Duodenal mucosa (tissue), 2 donors: ENCODE measurements around the gene MBOAT7.
A peak's percentile ranks its signal among the peaks of the same experiment; 100 is the strongest.

Experiments used
- H3K27ac ChIP-seq: one replicate; pipeline ENCODE4 v1.7.0; 2013; ENCODE audit warnings: low read depth, low read length
- H3K27me3 ChIP-seq, 2 donors: one replicate each; pipeline ENCODE4 v1.7.0; 2013; ENCODE audit warnings: low read length in 2 of 2, control low read depth in 1 of 2; ENCODE audit not compliant: insufficient read depth in 2 of 2, control insufficient read depth in 1 of 2
- H3K36me3 ChIP-seq, 2 donors: one replicate each; pipeline ENCODE4 v1.7.0; 2013; ENCODE audit warnings: low read length in 2 of 2, control low read depth in 1 of 2; ENCODE audit not compliant: insufficient read depth in 2 of 2, control insufficient read depth in 1 of 2
- H3K4me1 ChIP-seq, 2 donors: one replicate each; pipeline ENCODE4 v1.7.0; 2013; ENCODE audit warnings: low read length in 2 of 2, control low read depth in 1 of 2; ENCODE audit not compliant: insufficient read depth in 2 of 2, control insufficient read depth in 1 of 2
- H3K4me3 ChIP-seq, 2 donors: one replicate each; pipeline ENCODE4 v1.7.0; 2013; ENCODE audit warnings: low read length in 2 of 2, low read depth in 1 of 2
- H3K9ac ChIP-seq, 2 donors: one replicate each; pipeline ENCODE4 v1.7.0; 2013; ENCODE audit warnings: low read length in 2 of 2, low read depth in 1 of 2
- H3K9me3 ChIP-seq, 2 donors: one replicate each; pipeline ENCODE4 v1.7.0; 2013; ENCODE audit warnings: low read length in 2 of 2, control low read depth in 1 of 2; ENCODE audit not compliant: control insufficient read depth in 1 of 2

Gene MBOAT7

DNA sequence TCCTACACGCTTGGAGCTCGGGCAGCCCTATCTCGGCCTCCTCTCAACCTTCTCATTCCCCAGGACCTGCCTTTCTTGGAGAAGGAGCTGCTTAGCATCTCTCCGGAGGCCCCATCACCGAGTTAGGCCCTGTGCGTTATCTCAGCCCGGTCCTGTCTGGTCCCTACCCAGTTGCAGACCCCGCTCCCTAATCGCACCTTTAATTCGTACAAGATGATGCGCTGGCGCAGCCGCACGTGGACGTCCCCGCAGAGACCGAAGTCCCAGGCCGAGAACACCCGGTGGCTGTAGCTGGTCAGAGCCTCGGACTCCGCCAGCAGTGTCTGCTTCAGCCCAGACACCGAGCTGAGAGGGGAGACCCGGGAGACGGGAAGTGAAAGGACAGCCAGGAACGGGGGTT is 24.2 kb downstream of the MBOAT7 start:
- Histone ChIP-seq H3K4me1 (peaks cover 28 to 40% of the 10 kb centered on the region in 2 donors), H3K4me3 (no peak overlapping the region), H3K27me3 (no peaks in the 10 kb centered on the region), H3K9ac (peak overlapping the region in 1 of 2 donors; percentile 43), H3K36me3 (no peaks in the 10 kb centered on the region), H3K9me3 (no peaks in the 10 kb centered on the region), H3K27ac (no peak overlapping the region)

DNA sequence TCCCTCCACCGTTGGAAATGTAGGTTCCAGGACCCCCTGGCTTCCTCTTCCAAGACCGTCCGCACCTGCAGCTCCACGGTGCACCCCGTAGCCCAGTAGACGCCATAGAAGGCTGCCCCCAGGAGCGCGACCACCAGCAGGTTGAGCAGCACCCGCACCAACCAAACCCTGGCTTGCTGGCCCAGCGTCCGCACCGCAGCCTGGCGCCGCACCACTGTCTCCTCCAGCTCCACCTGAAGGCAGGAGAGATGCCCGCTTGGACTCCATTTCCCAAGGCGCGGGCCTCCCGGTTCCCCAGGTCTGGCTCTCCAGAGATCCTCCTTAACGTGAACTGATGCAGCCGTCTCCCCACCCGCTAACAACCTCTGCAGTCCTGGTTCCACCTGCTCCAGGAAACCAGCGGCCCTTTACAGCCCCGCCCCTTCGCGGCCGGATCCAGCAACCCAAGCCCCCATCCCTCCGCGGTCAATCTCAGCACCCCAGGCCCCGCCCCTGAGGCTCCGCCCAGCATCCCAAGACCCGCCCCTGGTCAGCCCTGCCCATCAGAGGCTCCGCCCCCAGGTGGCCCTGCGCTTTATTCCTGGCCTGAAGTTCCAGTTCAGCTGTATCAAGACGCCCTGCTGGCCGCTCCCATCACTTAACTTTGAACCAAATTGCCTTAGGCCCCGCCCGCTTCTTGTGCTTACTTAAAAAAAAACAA is 24.9 kb downstream of the MBOAT7 start:
- Histone ChIP-seq H3K4me1 (peaks cover 30 to 42% of the 10 kb centered on the region in 2 donors), H3K27me3 (no peaks in the 10 kb centered on the region), H3K27ac (no peak overlapping the region), H3K9me3 (no peaks in the 10 kb centered on the region), H3K4me3 (peak overlapping the region; percentile 5 to 50), H3K36me3 (no peaks in the 10 kb centered on the region), H3K9ac (no peak overlapping the region)

DNA sequence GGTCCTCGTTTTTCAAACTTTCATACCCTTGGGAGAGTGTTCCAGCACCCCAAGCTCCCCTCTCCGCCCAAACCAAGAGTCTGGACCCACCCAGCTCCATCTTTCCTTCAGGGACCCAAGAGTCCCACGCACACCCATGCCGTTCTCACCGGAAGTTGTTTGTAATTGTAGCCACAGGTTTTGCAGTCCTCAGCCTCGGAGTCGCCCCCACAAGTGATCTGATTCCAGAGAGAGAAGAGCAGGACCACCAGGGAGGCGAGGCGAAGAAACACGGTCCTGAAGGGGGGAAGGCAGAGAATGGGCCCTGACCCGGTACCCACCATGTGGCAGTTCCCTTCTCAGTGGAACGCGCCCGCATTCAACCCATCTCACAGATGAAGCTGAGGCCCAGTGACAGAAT is 26.5 kb downstream of the MBOAT7 start:
- H3K27ac ChIP-seq: peak overlapping the region; percentile 13
- no peaks in the 10 kb centered on the region for H3K9me3 ChIP-seq
- H3K36me3 ChIP-seq: peaks cover 3 to 4% of the 10 kb centered on the region in 2 donors
- H3K4me3 ChIP-seq: peak overlapping the region; percentile 63
- no peaks in the 10 kb centered on the region for H3K27me3 ChIP-seq
- H3K9ac ChIP-seq: peak overlapping the region; percentile 51 to 61
- peaks cover 36 to 53% of the 10 kb centered on the region in 2 donors for H3K4me1 ChIP-seq

DNA sequence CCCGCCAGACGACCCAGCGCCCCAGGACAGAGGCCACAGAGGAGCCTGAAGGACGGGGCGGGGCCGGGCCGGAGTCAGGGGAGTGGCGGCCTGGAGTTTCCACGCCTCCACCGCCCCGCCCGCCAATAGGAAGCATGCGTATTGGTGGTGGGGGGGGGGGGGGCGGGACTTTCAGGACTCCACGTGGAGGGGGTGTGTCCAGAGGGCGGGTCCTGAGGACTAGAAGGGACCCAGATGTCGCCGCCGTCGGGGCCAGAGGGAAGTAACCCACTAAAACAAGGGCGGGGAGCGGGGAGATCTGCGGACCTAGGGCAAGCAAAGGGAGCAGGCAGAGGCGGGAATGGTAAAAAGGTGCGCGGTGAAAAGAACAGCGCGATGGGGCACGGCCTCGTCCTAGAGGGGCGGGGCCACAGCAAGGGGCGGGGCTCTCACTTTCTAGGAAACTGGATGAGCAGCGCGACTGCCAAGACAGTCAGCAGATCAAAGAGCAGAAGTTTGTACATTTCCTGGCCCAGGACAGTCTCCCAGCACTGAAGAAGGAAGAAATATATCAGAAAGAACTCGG is 27.1 kb downstream of the MBOAT7 start:
- no peaks in the 10 kb centered on the region for H3K9me3 ChIP-seq
- H3K27me3 ChIP-seq: no peaks in the 10 kb centered on the region
- H3K36me3 ChIP-seq: peaks cover 5 to 9% of the 10 kb centered on the region in 2 donors
- peak overlapping the region; percentile 64 for H3K27ac ChIP-seq
- peak overlapping the region; percentile 51 to 61 for H3K9ac ChIP-seq
- H3K4me3 ChIP-seq: peak overlapping the region; percentile 63
- peaks cover 36 to 53% of the 10 kb centered on the region in 2 donors for H3K4me1 ChIP-seq

DNA sequence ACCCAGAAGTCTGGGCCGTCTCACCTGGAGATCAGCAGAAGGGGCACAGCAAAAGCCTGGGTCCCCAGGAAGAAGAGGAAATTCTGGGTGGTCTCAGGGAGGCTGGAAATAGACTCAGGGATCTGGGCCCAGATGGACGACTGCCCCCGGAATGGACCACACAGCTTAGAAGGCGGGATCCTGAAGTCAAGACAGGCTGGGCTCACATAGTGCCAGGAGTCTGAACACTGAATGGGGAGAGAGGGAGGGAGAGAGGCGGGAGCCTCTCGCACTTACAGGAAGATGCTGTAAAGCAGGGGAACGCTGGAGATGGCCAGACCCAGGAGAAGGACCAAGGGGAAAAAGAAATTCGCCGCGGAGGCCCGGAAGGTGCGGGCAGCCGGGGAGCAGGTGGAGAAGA is 28.5 kb downstream of the MBOAT7 start:
- Histone ChIP-seq H3K27me3 (no peaks in the 10 kb centered on the region), H3K27ac (no peak overlapping the region), H3K36me3 (peaks cover 12 to 24% of the 10 kb centered on the region in 2 donors), H3K9me3 (no peaks in the 10 kb centered on the region), H3K4me1 (peaks cover 35 to 52% of the 10 kb centered on the region in 2 donors), H3K4me3 (peak overlapping the region; percentile 68 to 79), H3K9ac (peak overlapping the region; percentile 57 to 85)

DNA sequence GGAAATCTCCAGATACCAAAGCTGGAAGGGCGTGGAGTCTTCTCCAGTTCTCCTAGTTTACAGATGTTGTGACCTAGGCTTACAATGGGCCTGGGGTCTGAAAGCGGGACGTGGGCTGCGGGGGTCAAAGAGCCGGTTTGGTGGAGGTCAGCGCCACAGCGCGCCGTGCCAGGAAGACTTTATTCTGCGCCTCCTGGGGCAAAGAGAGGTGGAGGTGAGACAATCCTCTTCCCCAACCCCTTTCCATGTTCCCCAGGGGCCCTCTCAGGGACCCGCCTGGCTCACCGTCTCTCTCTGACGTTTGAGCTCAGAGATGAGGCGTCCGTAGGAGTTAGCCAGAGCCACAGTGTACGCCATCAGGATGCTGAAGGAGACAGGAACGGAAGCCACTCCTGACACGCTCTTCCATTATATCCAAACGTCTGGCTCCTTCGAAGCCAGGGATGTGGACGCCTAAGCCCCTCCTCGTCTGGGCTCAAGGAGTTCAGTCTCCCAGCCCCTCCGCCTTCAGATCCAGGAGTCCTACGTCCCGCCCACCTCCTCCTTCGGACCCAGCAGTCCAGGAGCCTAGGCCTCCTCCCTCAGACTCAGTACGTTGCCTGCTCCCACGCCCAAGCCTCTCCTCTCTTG is 29.1 kb downstream of the MBOAT7 start:
- H3K4me1 ChIP-seq: peaks cover 30 to 47% of the 10 kb centered on the region in 2 donors
- H3K9ac ChIP-seq: peak overlapping the region; percentile 57 to 85
- H3K4me3 ChIP-seq: peak overlapping the region; percentile 68 to 79
- H3K36me3 ChIP-seq: peaks cover 16 to 29% of the 10 kb centered on the region in 2 donors
- peak overlapping the region; percentile 61 for H3K27ac ChIP-seq
- no peaks in the 10 kb centered on the region for H3K27me3 ChIP-seq
- no peaks in the 10 kb centered on the region for H3K9me3 ChIP-seq

DNA sequence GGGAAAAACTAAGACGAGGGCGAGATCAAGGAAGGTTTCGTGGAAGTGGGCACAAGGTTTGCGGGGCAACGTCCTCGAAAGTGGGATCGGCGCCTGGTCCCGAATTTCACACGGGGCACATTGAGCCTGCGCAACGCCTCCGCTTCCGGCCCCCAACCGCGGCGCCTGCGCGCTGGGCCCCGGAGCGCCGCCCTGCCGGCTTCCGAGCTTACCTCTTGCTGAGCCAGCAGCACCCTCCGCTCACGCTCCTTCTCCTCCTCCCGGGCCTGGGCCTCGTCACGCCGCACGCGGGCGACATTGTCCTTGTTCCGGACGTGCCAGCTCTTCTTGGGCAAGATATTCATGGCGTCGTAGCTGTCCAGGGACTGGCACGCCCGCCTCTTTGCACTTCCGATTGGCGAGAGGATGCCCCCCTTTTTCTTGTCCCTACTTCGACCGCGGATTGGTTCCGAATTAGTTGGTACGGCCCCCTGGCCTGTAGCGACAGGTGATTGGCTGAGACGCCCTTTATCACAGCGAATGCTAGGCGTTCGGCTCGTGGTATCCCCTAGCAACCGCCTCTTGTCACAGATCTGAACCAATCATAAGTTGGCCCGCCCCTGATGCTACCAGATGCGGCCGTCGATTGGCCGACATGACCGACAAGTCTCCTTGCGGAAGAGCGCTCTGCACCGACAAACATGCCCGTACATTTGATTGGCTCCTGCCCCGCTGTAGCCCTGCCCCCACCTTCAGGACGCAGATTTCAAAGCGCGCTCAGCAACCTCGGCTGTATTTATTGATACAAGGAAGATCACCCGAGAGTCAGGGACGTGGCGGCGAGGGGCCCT is 29.8 kb downstream of the MBOAT7 start, which contains the start of gene LENG1:
Gene LENG1, minus strand, starts transcription at position 370 of the 830 bp plus-strand sequence. Its CDS starts 26 bp downstream, at position 344.
- peak within 1 kb of the TSS; percentile 85 to 96 for H3K4me3 ChIP-seq
- H3K36me3 ChIP-seq: peaks cover 22 to 37% of the 10 kb centered on the region in 2 donors
- peaks cover 34 to 41% of the 10 kb centered on the region in 2 donors for H3K4me1 ChIP-seq
- H3K9me3 ChIP-seq: no peaks in the 10 kb centered on the region
- peak within 1 kb of the TSS; percentile 71 to 92 for H3K9ac ChIP-seq
- H3K27me3 ChIP-seq: no peaks in the 10 kb centered on the region
- peak within 1 kb of the TSS; percentile 96 for H3K27ac ChIP-seq

DNA sequence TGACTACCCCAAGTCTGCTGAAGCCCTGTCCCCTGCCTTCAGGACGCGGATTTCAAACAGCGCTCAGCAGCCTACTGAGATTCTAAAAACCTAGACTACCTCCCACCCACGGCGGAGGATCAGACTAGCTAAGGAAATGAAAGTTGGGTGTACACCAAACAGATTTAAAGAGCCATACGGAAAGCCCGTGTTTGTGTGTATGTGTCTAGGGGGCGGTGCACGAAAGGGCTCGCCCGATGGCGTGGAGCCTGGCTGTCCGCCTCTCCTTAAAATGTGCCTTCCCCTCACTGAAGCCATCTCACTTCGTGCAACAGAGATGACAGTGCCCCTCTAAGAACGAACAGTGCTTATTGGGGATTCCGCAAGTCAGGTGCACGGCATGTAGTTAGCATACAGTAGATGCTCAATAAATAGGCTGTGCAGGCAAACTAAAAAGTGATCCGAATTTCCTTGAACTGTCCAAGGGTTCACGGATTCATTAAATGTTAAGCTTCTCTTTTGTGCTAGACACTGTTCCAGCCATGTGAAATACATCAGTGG is 30.5 kb downstream of the MBOAT7 start:
- peaks cover 29 to 44% of the 10 kb centered on the region in 2 donors for H3K36me3 ChIP-seq
- peak overlapping the region; percentile 85 to 96 for H3K4me3 ChIP-seq
- H3K27ac ChIP-seq: peak overlapping the region; percentile 96
- H3K27me3 ChIP-seq: no peaks in the 10 kb centered on the region
- H3K9me3 ChIP-seq: no peaks in the 10 kb centered on the region
- peaks cover 30 to 36% of the 10 kb centered on the region in 2 donors for H3K4me1 ChIP-seq
- H3K9ac ChIP-seq: peak overlapping the region; percentile 71 to 92

DNA sequence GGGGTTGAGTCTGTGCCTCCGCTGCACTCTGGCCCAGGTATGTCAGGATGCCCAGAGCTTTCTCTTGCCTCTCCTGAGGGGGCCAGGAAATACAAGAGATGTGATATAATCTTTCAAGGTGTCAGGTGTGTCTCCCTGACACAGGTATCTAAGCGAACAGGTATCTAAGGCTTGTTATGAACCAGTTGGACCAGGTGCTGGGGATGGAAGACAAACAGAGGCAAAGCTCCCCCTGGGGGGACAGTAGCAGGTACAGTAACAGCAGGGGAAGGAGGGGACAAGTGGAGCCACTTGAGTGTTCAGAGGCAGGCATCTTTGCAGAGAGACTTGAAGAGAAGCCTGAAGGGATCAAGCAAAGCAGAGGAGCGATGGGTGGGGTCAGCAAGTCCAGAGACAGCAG is 32.4 kb downstream of the MBOAT7 start:
- Histone ChIP-seq H3K9ac (no peak overlapping the region), H3K4me3 (no peak overlapping the region), H3K27me3 (no peaks in the 10 kb centered on the region), H3K4me1 (peaks cover 24 to 30% of the 10 kb centered on the region in 2 donors), H3K36me3 (peaks cover 46 to 63% of the 10 kb centered on the region in 2 donors), H3K9me3 (no peaks in the 10 kb centered on the region), H3K27ac (no peak overlapping the region)
